ENCODE data around the gene PALLD.

The PALLD gene

GRCh38 chr4:168628251-168628650 lies 131.4 kb downstream of the PALLD start:
- no peak for DNase-seq

GRCh38 chr4:168629566-168629965 lies 132.7 kb downstream of the PALLD start:
- DNase-seq = no peak

DNA sequence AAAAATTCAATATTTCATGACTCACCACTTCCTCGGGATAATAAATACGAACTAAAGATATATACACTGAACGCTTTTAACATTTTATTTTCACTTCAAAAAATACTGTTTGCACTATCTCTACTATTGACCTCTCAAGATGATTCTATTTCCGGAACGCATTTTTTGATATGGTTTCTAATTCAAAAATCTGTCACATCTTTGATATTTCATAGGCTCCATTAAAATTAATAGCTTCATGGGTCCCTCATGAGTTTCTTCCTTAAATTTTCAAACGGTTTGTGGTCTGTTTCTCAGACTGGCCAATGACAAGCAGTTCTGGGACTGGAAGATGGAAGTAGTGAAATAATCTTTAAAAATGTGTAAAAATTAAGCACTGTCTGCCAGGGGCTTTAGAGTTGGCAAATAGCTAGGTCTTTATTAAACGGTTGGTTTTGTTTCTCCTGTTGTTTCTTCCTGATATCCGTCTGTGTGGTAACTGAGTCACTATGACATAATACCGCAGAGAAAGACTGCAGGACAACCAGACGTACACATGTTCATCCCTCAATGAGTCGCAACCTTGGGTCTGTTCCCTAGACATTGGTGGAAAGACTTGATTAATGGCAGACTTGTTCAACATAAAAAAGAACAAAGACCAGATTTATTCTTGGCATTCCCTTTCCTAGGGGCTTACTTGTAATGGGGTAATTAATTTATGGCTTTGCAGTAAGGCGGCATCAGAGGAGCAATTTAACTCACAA lies 133.8 kb downstream of the PALLD start:
- peak; percentile 97 for DNase-seq

DNA sequence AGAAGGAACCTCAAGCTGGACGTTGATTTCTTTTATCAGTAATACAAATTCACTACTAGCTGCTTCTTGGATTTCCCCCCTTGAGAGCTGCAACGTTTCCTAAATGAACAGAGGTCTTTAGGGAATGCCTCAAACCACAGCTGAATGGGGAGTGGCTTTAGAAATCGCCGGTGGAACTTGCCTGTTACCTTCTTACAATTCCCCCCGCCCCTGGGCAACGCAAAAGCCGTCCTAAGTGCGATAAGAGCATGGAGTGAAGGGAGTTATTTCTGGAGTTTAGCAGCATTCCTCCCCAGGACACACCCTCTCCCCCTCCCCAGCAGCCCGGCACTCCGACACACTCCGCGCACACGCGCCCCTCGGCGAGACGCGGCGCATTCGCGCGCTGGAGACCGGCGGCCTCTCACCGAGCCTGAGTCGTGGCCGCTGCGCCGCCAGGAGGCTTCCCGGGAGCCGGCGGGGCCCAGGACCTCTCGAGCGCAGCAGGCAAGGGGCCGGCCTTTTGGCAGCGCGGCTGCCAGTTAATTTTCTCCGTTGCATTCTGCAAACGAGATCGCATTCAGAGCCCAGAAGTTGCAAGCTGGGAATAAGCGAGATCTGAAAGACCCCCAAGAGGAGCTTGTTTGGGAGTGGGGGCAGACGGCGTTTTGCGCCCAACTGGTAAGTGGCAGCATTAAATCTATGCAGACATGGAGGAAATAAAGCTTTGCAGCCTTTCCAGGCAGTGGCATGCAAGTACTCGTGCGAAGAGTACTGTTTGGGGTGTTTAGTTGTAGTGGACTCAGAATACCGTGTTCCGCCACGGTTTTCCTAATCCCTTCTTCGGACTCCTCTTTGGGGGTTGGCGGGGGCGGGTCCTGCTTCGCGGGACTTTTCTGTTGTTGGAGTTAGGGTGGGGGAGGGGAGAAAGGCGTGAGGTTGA lies 134.7 kb downstream of the PALLD start:
- peak; percentile 81 for DNase-seq

DNA sequence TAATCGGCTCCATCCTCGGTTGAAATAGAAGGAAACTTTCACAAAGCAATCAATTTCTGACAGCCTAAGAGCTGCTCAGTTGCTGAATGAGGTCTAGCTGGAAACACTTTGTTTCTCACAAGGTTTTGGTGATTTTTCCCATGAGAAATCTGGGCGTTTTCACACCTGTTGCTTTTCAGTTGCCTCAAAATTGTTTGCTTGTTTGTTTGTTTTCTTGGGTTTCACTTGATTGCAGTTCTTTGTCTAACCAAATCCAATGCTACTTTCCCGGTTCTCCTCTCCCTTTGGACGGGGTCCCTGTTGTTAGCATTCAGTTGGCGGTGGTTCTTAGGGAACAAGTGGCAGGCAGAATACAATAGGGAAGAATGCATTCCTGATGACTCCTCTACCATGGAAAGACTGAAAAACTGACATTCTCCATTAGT lies 135.5 kb downstream of the PALLD start:
- no peak for DNase-seq

- DNase-seq = no peak
Measured at GRCh38 chr4:168633064-168633463, 136.2 kb downstream of the PALLD start.

- no peak for DNase-seq
Measured at GRCh38 chr4:168633496-168633895, 136.6 kb downstream of the PALLD start.

- peak; percentile 100 for DNase-seq
Measured at GRCh38 chr4:168634276-168634802, 137.5 kb downstream of the PALLD start.

DNA sequence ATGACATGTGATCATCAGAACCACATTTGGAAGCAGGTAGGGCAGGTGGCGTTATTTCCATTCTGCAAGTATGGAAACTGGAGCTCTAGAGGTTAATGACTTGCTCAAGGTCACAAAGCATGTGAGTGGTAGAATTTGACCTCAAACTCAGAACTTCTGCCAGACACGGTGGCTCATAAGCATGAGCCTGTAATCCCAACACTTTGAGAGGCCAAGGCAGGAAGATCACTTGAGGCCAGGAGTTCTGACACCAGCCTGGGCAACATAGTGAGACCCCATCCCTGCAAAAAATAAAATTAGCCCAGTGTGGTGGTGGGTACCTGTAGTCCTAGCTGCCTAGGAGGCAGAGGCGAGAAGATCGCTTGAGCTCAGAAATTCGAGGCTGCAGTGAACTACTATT lies 139.2 kb downstream of the PALLD start:
- DNase-seq = no peak

DNA sequence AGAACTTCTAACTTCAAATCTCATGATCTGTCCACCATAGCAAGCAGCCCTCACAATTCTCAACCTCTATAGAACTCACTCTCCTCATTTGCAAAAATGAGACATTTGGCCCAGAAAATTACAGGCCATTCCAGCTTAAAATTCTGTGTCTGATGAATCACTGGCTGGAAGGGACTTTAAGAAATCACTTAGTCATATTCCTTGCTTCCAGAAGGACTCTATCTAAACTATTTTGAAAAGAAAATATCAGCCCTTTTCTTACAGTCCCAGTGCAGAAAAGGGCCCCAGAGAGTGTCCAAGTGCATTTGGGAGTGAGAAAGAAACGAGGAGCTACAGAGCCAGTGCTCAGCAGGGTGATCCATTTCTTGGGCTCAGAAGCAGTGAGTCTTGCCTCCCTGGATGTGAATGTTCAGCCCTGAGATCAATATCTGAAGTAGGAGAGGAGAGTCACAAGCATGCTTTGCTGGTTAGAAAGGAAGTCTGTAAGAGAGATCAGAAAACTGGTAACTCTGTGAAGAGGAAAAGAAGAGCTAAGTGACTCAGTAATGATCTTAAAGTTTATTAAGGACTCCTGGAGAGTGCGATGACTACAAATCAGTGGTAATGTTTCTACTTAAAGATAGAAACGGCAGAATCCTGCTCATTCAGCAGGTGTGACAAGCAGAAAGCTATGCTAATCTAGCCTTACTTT lies 139.8 kb downstream of the PALLD start:
- DNase-seq = peak; percentile 92

- DNase-seq = peak; percentile 83
Measured at GRCh38 chr4:168637872-168638756, 141.3 kb downstream of the PALLD start.

DNA sequence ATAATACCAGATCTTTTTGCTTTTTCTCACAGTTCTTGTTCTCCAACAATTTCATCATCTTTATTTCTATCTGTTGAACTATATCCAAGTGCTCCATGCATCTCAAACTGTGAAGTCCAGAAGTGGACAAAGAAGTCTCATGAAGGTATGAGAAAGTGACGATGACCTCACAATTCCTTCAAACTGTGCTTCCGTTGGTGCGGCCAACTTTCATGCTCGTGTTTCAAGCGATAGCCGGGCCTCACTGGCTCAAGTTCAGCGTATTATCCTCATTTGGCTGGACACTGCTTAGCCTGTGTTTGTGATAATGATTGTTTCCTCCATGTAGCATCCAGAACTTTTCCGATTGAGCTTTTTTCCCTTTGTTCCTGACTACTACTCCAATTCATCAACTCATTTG lies 143.1 kb downstream of the PALLD start:
- no peak for DNase-seq

- DNase-seq = no peak
Measured at GRCh38 chr4:168641811-168642140, 144.9 kb downstream of the PALLD start.

- DNase-seq = no peak
Measured at GRCh38 chr4:168642591-168642990, 145.7 kb downstream of the PALLD start.

- DNase-seq = peak; percentile 78
Measured at GRCh38 chr4:168643111-168643795, 146.4 kb downstream of the PALLD start.

GRCh38 chr4:168643796-168644159 lies 146.9 kb downstream of the PALLD start:
- DNase-seq = no peak

- DNase-seq = no peak
Measured at GRCh38 chr4:168646001-168646768, 149.3 kb downstream of the PALLD start.

DNA sequence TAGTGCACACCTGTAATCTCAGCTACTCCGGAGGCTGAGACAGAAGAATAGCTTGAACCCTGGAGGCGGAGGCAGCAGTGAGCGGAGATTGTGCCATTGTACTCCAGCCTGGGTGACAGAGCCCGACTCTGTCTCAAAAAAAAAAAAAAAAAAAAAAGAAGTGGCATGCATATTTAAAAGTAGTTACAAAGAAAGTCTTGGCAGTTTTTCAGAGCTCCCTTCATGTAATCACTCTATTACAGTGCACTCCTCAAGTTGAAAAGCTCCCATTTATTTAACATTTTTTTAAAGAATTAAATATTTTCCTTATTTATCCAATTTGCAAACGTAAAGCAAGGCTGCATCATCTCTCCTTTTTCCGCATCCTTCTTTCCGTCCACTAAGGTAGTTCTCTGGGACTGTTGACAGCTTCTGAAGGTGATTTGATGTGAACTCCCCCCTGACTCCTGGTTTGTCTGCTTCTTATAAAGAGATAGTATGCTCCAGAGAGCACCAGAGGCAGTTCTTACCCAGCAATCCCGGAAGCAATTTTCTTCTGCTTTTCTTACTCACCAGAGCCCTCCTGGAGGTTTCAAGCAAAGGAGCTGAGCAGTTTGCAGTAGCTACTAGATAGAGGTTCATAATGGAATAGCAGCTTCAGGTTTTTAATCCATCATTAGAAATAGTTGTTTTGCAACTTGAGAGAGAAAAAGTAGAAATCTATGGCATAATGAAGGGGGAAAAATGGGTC lies 151.0 kb downstream of the PALLD start:
- peak; percentile 49 for DNase-seq

GRCh38 chr4:168648494-168648893 lies 151.6 kb downstream of the PALLD start:
- no peak for DNase-seq

GRCh38 chr4:168648929-168649328 lies 152.1 kb downstream of the PALLD start:
- peak; percentile 78 for DNase-seq
